ENCODE results near the gene COBLL1.

COBLL1 gene

GRCh38 chr2:164826293-164827243, 15.1 kb downstream of the COBLL1 start:
- Histone ChIP-seq H3K79me2 (ENCODE audit: insufficient read depth, low read length) (no peaks in the 10 kb centered on the region), H3K4me3 (ENCODE audit: low read depth, low read length, poor library complexity, severe bottlenecking) (no peak overlapping the region), H3K27me3 (ENCODE audit: insufficient read depth, low read length) (no peaks in the 10 kb centered on the region), H4K20me1 (ENCODE audit: insufficient read depth, low read length) (no peaks in the 10 kb centered on the region), H3F3A (ENCODE audit: insufficient read depth, low read length) (no peaks in the 10 kb centered on the region), H3K36me3 (ENCODE audit: insufficient read depth, low read length) (no peaks in the 10 kb centered on the region), H3K4me1 (ENCODE audit: insufficient read depth, low read length, severe bottlenecking) (no peaks in the 10 kb centered on the region), H3K9me3 (ENCODE audit: low read length) (no peaks in the 10 kb centered on the region), H3K9ac (ENCODE audit: low read length) (no peak overlapping the region), H3K27ac (ENCODE audit: low read depth, low read length, poor library complexity, severe bottlenecking) (no peak overlapping the region), H3K9me2 (ENCODE audit: low read depth, low read length) (no peaks in the 10 kb centered on the region), H3K4me2 (ENCODE audit: low read length) (no peak overlapping the region), H2AFZ (ENCODE audit: low read length) (no peak overlapping the region)
- TF ChIP-seq CTCF (IDR thresholded peaks at IDR 0.05; ENCODE audit: low read length) = no peak
- no peak for TF ChIP-seq EZH2 (IDR thresholded peaks at IDR 0.05; ENCODE audit: borderline replicate concordance, low read length)

- no peak overlapping the region for H3K4me2 ChIP-seq (ENCODE audit: low read length)
- H3K79me2 ChIP-seq (ENCODE audit: insufficient read depth, low read length) = no peaks in the 10 kb centered on the region
- no peaks in the 10 kb centered on the region for H3K36me3 ChIP-seq (ENCODE audit: insufficient read depth, low read length)
- no peaks in the 10 kb centered on the region for H3F3A ChIP-seq (ENCODE audit: insufficient read depth, low read length)
- H4K20me1 ChIP-seq (ENCODE audit: insufficient read depth, low read length) = no peaks in the 10 kb centered on the region
- H3K9ac ChIP-seq (ENCODE audit: low read length) = no peak overlapping the region
- H2AFZ ChIP-seq (ENCODE audit: low read length) = no peak overlapping the region
- no peaks in the 10 kb centered on the region for H3K9me3 ChIP-seq (ENCODE audit: low read length)
- TF ChIP-seq EZH2 (IDR thresholded peaks at IDR 0.05; ENCODE audit: borderline replicate concordance, low read length) = no peak
- no peak for TF ChIP-seq CTCF (IDR thresholded peaks at IDR 0.05; ENCODE audit: low read length)
- H3K9me2 ChIP-seq (ENCODE audit: low read depth, low read length) = no peaks in the 10 kb centered on the region
- no peak overlapping the region for H3K4me3 ChIP-seq (ENCODE audit: low read depth, low read length, poor library complexity, severe bottlenecking)
- H3K4me1 ChIP-seq (ENCODE audit: insufficient read depth, low read length, severe bottlenecking) = no peaks in the 10 kb centered on the region
- H3K27ac ChIP-seq (ENCODE audit: low read depth, low read length, poor library complexity, severe bottlenecking) = no peak overlapping the region
- no peaks in the 10 kb centered on the region for H3K27me3 ChIP-seq (ENCODE audit: insufficient read depth, low read length)
Observed at GRCh38 chr2:164824872-164825271, 16.8 kb downstream of the COBLL1 start.

GRCh38 chr2:164823126-164823525, 18.5 kb downstream of the COBLL1 start:
- H3K79me2 ChIP-seq (ENCODE audit: insufficient read depth, low read length) = no peaks in the 10 kb centered on the region
- no peak for TF ChIP-seq CTCF (IDR thresholded peaks at IDR 0.05; ENCODE audit: low read length)
- no peak for TF ChIP-seq EZH2 (IDR thresholded peaks at IDR 0.05; ENCODE audit: borderline replicate concordance, low read length)
- no peaks in the 10 kb centered on the region for H3K9me2 ChIP-seq (ENCODE audit: low read depth, low read length)
- H3K27ac ChIP-seq (ENCODE audit: low read depth, low read length, poor library complexity, severe bottlenecking) = no peak overlapping the region
- no peak overlapping the region for H3K9ac ChIP-seq (ENCODE audit: low read length)
- H3K4me3 ChIP-seq (ENCODE audit: low read depth, low read length, poor library complexity, severe bottlenecking) = no peak overlapping the region
- H3F3A ChIP-seq (ENCODE audit: insufficient read depth, low read length) = no peaks in the 10 kb centered on the region
- no peaks in the 10 kb centered on the region for H3K4me1 ChIP-seq (ENCODE audit: insufficient read depth, low read length, severe bottlenecking)
- no peak overlapping the region for H3K4me2 ChIP-seq (ENCODE audit: low read length)
- no peaks in the 10 kb centered on the region for H4K20me1 ChIP-seq (ENCODE audit: insufficient read depth, low read length)
- H3K9me3 ChIP-seq (ENCODE audit: low read length) = no peaks in the 10 kb centered on the region
- no peaks in the 10 kb centered on the region for H3K36me3 ChIP-seq (ENCODE audit: insufficient read depth, low read length)
- H3K27me3 ChIP-seq (ENCODE audit: insufficient read depth, low read length) = no peaks in the 10 kb centered on the region
- H2AFZ ChIP-seq (ENCODE audit: low read length) = no peak overlapping the region

Measured in OCI-LY1 (cell line).